Activated B cell treated with CpG ODN at 0.5 μM for 24 hours (primary cell): ENCODE results near the gene ITGA11. TPM values are rescaled to one million over a fixed set of nuclear protein-coding genes. Genes with fewer than 3 reads are reported as not detected.

Experiments
- ATAC-seq: fragments of 200-7000 bp; cut with Tn5 transposase; one replicate; pipeline ENCODE4 v1.10.0; 2021; ENCODE audit warnings: low read depth, mild to moderate bottlenecking, moderate library complexity
- CTCF ChIA-PET: fragments of 350-600 bp; sonication (Branson Sonifier 250); formaldehyde crosslinking; loops from one replicate; lab custom pipeline; 2021; ENCODE audit warnings: antibody characterized with exemption; lab: Charles Lee
- POLR2A ChIA-PET: fragments of 350-600 bp; sonication (Branson Sonifier 250); formaldehyde crosslinking; loops from one replicate; lab custom pipeline; 2021; ENCODE audit warnings: antibody characterized with exemption; lab: Charles Lee
- DNase-seq: peaks from one replicate; pipeline ENCODE4 v3.0.0; 2022
- H3K27ac Mint-ChIP-seq: one replicate; pipeline ENCODE4 v1.8.0; 2020; ENCODE audit warnings: mixed read lengths
- H3K27me3 Mint-ChIP-seq: one replicate; pipeline ENCODE4 v1.8.0; 2021; ENCODE audit warnings: mixed read lengths
- H3K36me3 Mint-ChIP-seq: one replicate; pipeline ENCODE4 v1.8.0; 2021; ENCODE audit warnings: low read depth, mixed read lengths
- H3K4me1 Mint-ChIP-seq: one replicate; pipeline ENCODE4 v1.8.0; 2021; ENCODE audit warnings: mixed read lengths
- H3K4me3 Mint-ChIP-seq: one replicate; pipeline ENCODE4 v1.8.0; 2020; ENCODE audit warnings: mild to moderate bottlenecking, mixed read lengths
- H3K9me3 Mint-ChIP-seq: one replicate; pipeline ENCODE4 v1.8.0; 2020; ENCODE audit warnings: mixed read lengths
- intact Hi-C: fragments of 100-400 bp; cut with micrococcal nuclease; formaldehyde crosslinking; loops from one replicate; pipeline ENCODE4 v1.15.1; 2024
- total RNA-seq: library from RNA; stranded (reverse); gene quantifications from 2 replicates; pipeline ENCODE4 v1.2.3, GENCODE V29; 2022
- TF ChIP-seq, protein P1 (sequence below): fragments of 200-600 bp; IDR thresholded peaks from one replicate; pipeline ENCODE4 v1.8.0; 2022; ENCODE audit warnings: antibody characterized with exemption, mild to moderate bottlenecking

ITGA11 gene
- total RNA-seq, 1 donor from 2014 or later, result not detected

DNA sequence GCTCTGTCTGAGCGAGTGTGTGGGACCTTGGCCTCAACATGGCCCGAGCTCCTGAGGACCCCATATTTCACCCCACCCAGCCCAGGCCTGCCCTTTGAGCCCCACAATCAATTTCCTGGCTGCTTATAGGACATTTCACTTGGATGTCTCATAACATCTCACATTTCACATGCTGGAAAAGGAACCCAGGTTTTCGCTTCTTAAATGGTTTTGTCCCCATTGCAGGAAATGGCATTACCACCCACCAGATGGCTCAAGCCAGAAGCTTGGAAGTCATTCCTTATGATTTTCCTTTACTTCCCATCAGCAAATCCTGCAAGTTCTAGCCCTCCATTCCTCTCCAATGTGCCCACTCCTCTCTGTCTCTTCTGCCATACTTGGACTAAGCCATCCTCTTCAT lies 14.9 kb downstream of the ITGA11 start:
- ATAC-seq (no peak), DNase-seq (no peak)
- Mint-ChIP-seq H3K4me3 (no peak overlapping the region), H3K27ac (no peak overlapping the region), H3K4me1 (no peaks in the 10 kb centered on the region), H3K36me3 (no peaks in the 10 kb centered on the region), H3K27me3 (peaks cover 3% of the 10 kb centered on the region), H3K9me3 (no peaks in the 10 kb centered on the region)
- intact Hi-C loops, result no loop called here
- CTCF ChIA-PET, result no interaction called here
- TF ChIP-seq, protein P1, sequence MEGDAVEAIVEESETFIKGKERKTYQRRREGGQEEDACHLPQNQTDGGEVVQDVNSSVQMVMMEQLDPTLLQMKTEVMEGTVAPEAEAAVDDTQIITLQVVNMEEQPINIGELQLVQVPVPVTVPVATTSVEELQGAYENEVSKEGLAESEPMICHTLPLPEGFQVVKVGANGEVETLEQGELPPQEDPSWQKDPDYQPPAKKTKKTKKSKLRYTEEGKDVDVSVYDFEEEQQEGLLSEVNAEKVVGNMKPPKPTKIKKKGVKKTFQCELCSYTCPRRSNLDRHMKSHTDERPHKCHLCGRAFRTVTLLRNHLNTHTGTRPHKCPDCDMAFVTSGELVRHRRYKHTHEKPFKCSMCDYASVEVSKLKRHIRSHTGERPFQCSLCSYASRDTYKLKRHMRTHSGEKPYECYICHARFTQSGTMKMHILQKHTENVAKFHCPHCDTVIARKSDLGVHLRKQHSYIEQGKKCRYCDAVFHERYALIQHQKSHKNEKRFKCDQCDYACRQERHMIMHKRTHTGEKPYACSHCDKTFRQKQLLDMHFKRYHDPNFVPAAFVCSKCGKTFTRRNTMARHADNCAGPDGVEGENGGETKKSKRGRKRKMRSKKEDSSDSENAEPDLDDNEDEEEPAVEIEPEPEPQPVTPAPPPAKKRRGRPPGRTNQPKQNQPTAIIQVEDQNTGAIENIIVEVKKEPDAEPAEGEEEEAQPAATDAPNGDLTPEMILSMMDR, result no peak
- POLR2A ChIA-PET, result no interaction called here

DNA sequence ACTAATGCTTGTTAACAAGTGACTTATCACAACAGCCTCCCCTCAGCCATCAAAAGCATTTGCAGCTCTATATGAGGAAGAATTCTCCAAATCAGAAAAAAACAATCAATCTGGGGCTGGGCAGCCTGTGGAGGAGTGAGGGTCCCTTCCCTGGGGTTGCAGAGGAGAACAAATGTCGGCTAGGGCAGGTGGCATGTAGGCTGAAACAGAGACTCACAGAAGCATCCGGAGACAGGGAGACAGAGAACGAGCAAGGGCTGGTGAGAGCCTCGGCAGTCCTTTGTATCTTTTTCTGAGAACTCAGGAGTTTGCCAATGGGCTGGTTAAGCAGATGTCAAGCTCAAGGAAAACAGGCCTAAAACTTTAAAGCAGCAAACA lies 15.8 kb downstream of the ITGA11 start:
- Mint-ChIP-seq H3K9me3 (no peaks in the 10 kb centered on the region), H3K4me1 (no peaks in the 10 kb centered on the region), H3K4me3 (no peak overlapping the region), H3K36me3 (no peaks in the 10 kb centered on the region), H3K27me3 (peaks cover under 1% of the 10 kb centered on the region), H3K27ac (no peak overlapping the region)
- POLR2A ChIA-PET, result no interaction called here
- DNase-seq, result no peak
- TF ChIP-seq, protein P1, result no peak
- intact Hi-C loops, result no loop called here
- CTCF ChIA-PET, result no interaction called here
- no peak for ATAC-seq

GRCh38 chr15:68415501-68416157 lies 16.3 kb downstream of the ITGA11 start:
- no peaks in the 10 kb centered on the region for H3K9me3 Mint-ChIP-seq
- intact Hi-C loops, result no loop called here
- H3K4me1 Mint-ChIP-seq, result no peaks in the 10 kb centered on the region
- H3K27ac Mint-ChIP-seq, result no peak overlapping the region
- no peak overlapping the region for H3K4me3 Mint-ChIP-seq
- ChIA-PET CTCF (no interaction called here), POLR2A (no interaction called here)
- H3K36me3 Mint-ChIP-seq, result no peaks in the 10 kb centered on the region
- TF ChIP-seq, protein P1, result no peak
- ATAC-seq, result no peak
- DNase-seq, result peak; percentile 4
- H3K27me3 Mint-ChIP-seq, result no peaks in the 10 kb centered on the region

- Mint-ChIP-seq H3K27me3 (no peaks in the 10 kb centered on the region), H3K9me3 (no peaks in the 10 kb centered on the region), H3K4me1 (no peaks in the 10 kb centered on the region), H3K27ac (no peak overlapping the region), H3K36me3 (no peaks in the 10 kb centered on the region), H3K4me3 (no peak overlapping the region)
- ATAC-seq (no peak), DNase-seq (no peak)
- ChIA-PET CTCF (no interaction called here), POLR2A (no interaction called here)
- TF ChIP-seq, protein P1, result no peak
- intact Hi-C loops, result no loop called here
Observed at GRCh38 chr15:68415061-68415460, 16.9 kb downstream of the ITGA11 start.

GRCh38 chr15:68414591-68414990 lies 17.4 kb downstream of the ITGA11 start:
- TF ChIP-seq, protein P1, result no peak
- intact Hi-C loops, result no loop called here
- no peak for DNase-seq
- H3K4me3 Mint-ChIP-seq, result no peak overlapping the region
- no peaks in the 10 kb centered on the region for H3K27me3 Mint-ChIP-seq
- no peaks in the 10 kb centered on the region for H3K9me3 Mint-ChIP-seq
- H3K27ac Mint-ChIP-seq, result no peak overlapping the region
- H3K36me3 Mint-ChIP-seq, result no peaks in the 10 kb centered on the region
- CTCF ChIA-PET, result no interaction called here
- H3K4me1 Mint-ChIP-seq, result no peaks in the 10 kb centered on the region
- POLR2A ChIA-PET, result no interaction called here
- no peak for ATAC-seq
